ENCODE results near the gene NBDY.

NBDY gene

DNA sequence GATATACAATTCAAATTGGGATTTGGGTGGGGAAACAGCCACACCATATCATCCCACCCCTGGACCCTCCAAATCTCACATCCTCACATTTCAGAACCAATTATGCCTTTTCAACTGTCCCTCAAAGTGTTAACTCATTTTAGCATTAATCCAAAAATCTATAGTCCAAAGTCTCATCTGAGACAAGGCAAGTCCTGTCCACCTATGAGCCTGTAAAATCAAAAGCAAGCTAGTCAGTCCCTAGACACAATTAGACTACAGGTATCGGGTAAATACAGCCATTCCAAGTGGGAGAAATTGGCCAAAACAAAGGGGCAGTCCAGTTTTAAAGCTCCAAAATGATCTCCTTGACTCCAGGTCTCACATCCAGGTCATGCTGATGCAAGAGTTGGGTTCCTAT lies 128.0 kb downstream of the NBDY start:
- Histone ChIP-seq H3K4ac (ENCODE audit: low read depth, low read length) (no peak overlapping the region), H3K9ac (ENCODE audit: low read length) (no peak overlapping the region), H3K27me3 (ENCODE audit: insufficient read depth, low read length, poor library complexity) (no peaks in the 10 kb centered on the region), H3K4me1 (ENCODE audit: control insufficient read depth, low read depth, low read length) (no peaks in the 10 kb centered on the region), H4K5ac (ENCODE audit: low read length) (no peak overlapping the region), H3K56ac (ENCODE audit: low read length) (no peak overlapping the region), H3K18ac (ENCODE audit: low read length) (no peak overlapping the region), H2AK5ac (ENCODE audit: low read length) (no peak overlapping the region), H2BK120ac (ENCODE audit: low read depth, low read length) (no peak overlapping the region), H3K23ac (ENCODE audit: low read length) (no peak overlapping the region), H3K4me2 (ENCODE audit: low read length) (no peak overlapping the region), H3K36me3 (ENCODE audit: control insufficient read depth, insufficient read depth, low read length) (no peaks in the 10 kb centered on the region), H3K79me2 (ENCODE audit: control insufficient read depth, insufficient read depth, low read length) (no peaks in the 10 kb centered on the region), H3K79me1 (ENCODE audit: low read length) (no peaks in the 10 kb centered on the region), H2BK5ac (ENCODE audit: low read length) (no peak overlapping the region), H3K27ac (ENCODE audit: low read depth, low read length) (no peak overlapping the region), H4K8ac (ENCODE audit: low read depth, low read length) (no peak overlapping the region), H2BK15ac (replicated peaks; ENCODE audit: low read depth) (no peak overlapping the region), H3K4me3 (ENCODE audit: low read length) (no peak overlapping the region)
- no CpG with 5 or more reads among the region's 1 CpG for WGBS (ENCODE audit: extremely low coverage, insufficient coverage, low lambda C conversion rate)
- no peak for DNase-seq

DNA sequence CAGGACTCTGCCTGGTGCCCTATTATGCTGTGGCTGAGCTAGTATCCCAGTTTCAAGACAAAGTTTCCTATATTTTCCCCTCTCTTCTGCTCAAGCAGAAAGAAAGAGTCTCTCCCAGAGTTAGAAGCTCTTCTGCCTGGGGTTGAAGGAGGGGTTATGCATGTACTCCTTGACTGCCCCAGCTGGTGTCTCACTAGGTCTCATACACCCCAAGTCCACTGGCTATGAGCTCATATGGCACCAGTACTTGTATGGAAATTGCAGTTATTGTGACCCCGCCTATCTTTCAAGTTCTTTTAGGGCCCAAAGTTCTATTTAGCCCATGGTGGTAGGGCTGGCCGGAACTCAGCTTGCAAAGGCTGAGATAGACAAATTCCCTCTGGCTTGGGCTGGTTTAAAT lies 131.8 kb downstream of the NBDY start:
- Histone ChIP-seq H2AK5ac (ENCODE audit: low read length) (no peak overlapping the region), H4K8ac (ENCODE audit: low read depth, low read length) (no peak overlapping the region), H3K4me1 (ENCODE audit: control insufficient read depth, low read depth, low read length) (no peaks in the 10 kb centered on the region), H3K79me2 (ENCODE audit: control insufficient read depth, insufficient read depth, low read length) (no peaks in the 10 kb centered on the region), H4K5ac (ENCODE audit: low read length) (no peak overlapping the region), H3K9ac (ENCODE audit: low read length) (no peak overlapping the region), H3K27me3 (ENCODE audit: insufficient read depth, low read length, poor library complexity) (no peaks in the 10 kb centered on the region), H2BK15ac (replicated peaks; ENCODE audit: low read depth) (no peak overlapping the region), H3K4ac (ENCODE audit: low read depth, low read length) (no peak overlapping the region), H3K23ac (ENCODE audit: low read length) (no peak overlapping the region), H3K4me2 (ENCODE audit: low read length) (no peak overlapping the region), H3K36me3 (ENCODE audit: control insufficient read depth, insufficient read depth, low read length) (no peaks in the 10 kb centered on the region), H3K79me1 (ENCODE audit: low read length) (no peaks in the 10 kb centered on the region), H3K56ac (ENCODE audit: low read length) (no peak overlapping the region), H2BK5ac (ENCODE audit: low read length) (no peak overlapping the region), H3K18ac (ENCODE audit: low read length) (no peak overlapping the region), H3K4me3 (ENCODE audit: low read length) (no peak overlapping the region), H3K27ac (ENCODE audit: low read depth, low read length) (no peak overlapping the region), H2BK120ac (ENCODE audit: low read depth, low read length) (no peak overlapping the region)
- no peak for DNase-seq
- no CpG with 5 or more reads among the region's 2 CpGs for WGBS (ENCODE audit: extremely low coverage, insufficient coverage, low lambda C conversion rate)

All from mesendoderm (in vitro differentiated cells).